Measurements from ENCODE around the gene MACROH2A1.

DNA sequence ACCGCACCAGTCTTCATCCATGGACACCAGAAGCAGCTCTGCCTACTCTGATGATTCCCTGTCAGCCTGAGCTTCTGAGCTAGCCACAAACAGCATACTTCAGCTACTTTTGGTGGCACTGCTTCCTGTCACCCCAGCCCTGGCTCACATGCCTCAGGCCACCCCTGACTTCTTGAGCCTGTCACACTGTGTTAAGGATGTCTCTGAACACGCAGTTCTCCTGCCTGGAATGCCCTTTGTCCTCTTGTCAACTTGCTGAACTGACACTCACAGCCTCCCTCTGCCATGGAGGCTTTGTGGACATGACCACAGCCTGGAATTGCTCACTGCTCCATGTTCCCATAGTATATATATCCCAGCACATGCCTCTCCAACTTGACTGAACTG lies 7.2 kb downstream of the MACROH2A1 start:
- no peak for TF ChIP-seq GLIS3 (CRISPR knock-in tag; IDR thresholded peaks at IDR 0.05)
- no peak for TF ChIP-seq OSR1 (CRISPR knock-in tag; IDR thresholded peaks at IDR 0.05)
- TF ChIP-seq TOX (CRISPR knock-in tag; IDR thresholded peaks at IDR 0.05; ENCODE audit: borderline replicate concordance) = no peak
- TF ChIP-seq PPARA (CRISPR knock-in tag; IDR thresholded peaks at IDR 0.05; ENCODE audit: borderline replicate concordance) = no peak
- TF ChIP-seq ESRRG (CRISPR knock-in tag; IDR thresholded peaks at IDR 0.05) = no peak
- TF ChIP-seq ZFP3 (CRISPR knock-in tag; IDR thresholded peaks at IDR 0.05) = no peak
- TF ChIP-seq ZFP30 (CRISPR knock-in tag; IDR thresholded peaks at IDR 0.05) = no peak
- TF ChIP-seq TCF4 (CRISPR knock-in tag; IDR thresholded peaks at IDR 0.05; ENCODE audit: borderline replicate concordance) = no peak
- no peak for TF ChIP-seq RARB (CRISPR knock-in tag; IDR thresholded peaks at IDR 0.05)
- no peak for TF ChIP-seq ZNF8 (CRISPR knock-in tag; IDR thresholded peaks at IDR 0.05)
- no peak for TF ChIP-seq ZNF565 (CRISPR knock-in tag; conservative IDR thresholded peaks at IDR 0.05; ENCODE audit: low read depth)

All from SK-N-SH treated with all-trans-retinoic acid at 6 μM for 48 hours (cell line).